ENCODE results near the gene SLC19A2.

The SLC19A2 gene

DNA sequence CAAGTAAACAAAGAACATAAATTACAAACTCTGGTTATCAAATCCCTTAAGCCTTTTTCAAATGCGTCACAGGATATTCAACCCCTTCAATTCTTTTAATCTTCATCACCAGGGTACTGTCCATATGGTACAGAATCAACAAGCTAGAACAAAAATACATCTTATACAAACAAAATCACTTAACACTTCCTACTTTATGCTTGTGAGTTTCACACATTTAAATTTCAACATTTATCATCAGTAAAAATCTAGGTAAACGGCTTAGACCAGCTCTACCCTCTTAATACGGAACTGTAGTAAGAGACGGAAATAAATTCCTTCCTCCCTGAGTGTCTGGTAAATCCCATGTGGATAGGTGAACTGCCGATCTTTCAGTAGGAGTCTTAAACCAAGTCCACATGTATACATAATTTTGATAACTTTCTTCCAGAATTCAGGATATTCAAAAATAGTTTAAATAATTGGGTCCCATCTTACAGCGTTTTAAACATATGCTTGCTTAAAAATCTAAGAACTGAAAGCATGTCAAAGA lies 59.5 kb downstream of the SLC19A2 start:
- no peak for TF ChIP-seq GATA3 (IDR thresholded peaks at IDR 0.05; ENCODE audit: low read depth, low read length)
- no peak for TF ChIP-seq GATA2 (IDR thresholded peaks at IDR 0.05; ENCODE audit: low read depth, low read length)

DNA sequence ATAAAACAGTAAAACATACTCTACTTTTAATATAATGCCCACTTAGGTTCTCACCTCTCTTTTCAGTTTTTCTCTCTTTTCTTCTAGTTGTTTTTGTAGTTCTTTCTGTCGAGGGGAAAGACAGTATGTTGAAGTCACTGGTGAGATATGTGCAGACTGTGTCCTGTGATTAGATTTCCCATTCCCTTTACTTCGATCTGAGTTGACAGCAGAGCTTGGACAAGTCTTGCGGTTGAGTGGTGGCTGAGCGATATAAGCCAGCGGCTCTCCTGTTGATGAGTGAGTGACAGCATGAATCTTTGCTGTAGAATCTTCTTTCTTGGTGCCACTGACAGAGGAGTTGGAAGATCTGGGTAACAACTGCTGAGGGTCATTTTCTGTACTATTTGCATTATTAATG lies 64.4 kb downstream of the SLC19A2 start:
- TF ChIP-seq GATA3 (IDR thresholded peaks at IDR 0.05; ENCODE audit: low read depth, low read length) (no peak), GATA2 (IDR thresholded peaks at IDR 0.05; ENCODE audit: low read depth, low read length) (no peak)

DNA sequence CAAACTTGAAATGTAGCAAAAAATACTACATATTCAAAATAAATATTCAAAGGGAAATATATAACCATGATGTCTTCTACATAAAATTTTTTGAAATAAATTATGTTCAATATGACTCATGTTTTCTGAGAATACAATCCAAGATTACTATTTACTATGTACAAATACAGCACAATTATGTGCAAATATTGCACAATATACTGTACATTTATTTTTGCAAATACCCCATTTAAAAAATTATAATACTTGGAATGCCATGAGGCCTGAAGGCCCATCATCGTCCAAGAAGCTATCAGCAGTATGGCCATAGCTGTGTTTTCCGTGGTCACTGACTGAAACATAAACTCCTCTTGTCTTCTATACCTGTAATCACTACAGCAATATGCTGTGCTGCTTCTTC lies 70.8 kb downstream of the SLC19A2 start:
- TF ChIP-seq GATA3 (IDR thresholded peaks at IDR 0.05; ENCODE audit: low read depth, low read length) = no peak
- no peak for TF ChIP-seq GATA2 (IDR thresholded peaks at IDR 0.05; ENCODE audit: low read depth, low read length)

Measured in SH-SY5Y (cell line).